HAP-1 (cell line): ENCODE results near the gene B9D2.

Experiments used
- DNase-seq, 2 experiments: peaks; one replicate each; pipeline ENCODE4 v3.0.0-alpha.2; 2016 to 2020; ENCODE audit warnings: low spot score in 2 of 2
- H3K27me3 ChIP-seq: fragments of 250-450 bp; sonication (Bioruptor Pico); 2 replicates; pipeline ENCODE4 v1.5.1; 2020; ENCODE audit warnings: low read depth, mild to moderate bottlenecking, moderate library complexity
- H3K36me3 ChIP-seq: fragments of 250-450 bp; sonication (Bioruptor Pico); replicated peaks from 2 replicates; pipeline ENCODE4 v1.5.1; 2020; ENCODE audit warnings: mild to moderate bottlenecking
- H3K4me1 ChIP-seq: fragments of 250-450 bp; sonication (Bioruptor Pico); 2 replicates; pipeline ENCODE4 v1.5.1; 2020; ENCODE audit warnings: mild to moderate bottlenecking
- H3K4me3 ChIP-seq: fragments of 250-450 bp; sonication (Bioruptor Pico); 2 replicates; pipeline ENCODE4 v1.5.1; 2020; ENCODE audit warnings: mild to moderate bottlenecking, moderate library complexity
- H3K9me3 ChIP-seq: fragments of 250-450 bp; sonication (Bioruptor Pico); 2 replicates; pipeline ENCODE4 v1.5.1; 2020; ENCODE audit warnings: mild to moderate bottlenecking, moderate library complexity
- in situ Hi-C: fragments of 300-500 bp; cut with MboI; formaldehyde crosslinking; loops from 3 replicates; pipeline ENCODE4 v1.14.3; 2020; ENCODE audit warnings: low sequenced_read_pairs, inconsistent platforms, mixed read lengths

B9D2 gene

DNA sequence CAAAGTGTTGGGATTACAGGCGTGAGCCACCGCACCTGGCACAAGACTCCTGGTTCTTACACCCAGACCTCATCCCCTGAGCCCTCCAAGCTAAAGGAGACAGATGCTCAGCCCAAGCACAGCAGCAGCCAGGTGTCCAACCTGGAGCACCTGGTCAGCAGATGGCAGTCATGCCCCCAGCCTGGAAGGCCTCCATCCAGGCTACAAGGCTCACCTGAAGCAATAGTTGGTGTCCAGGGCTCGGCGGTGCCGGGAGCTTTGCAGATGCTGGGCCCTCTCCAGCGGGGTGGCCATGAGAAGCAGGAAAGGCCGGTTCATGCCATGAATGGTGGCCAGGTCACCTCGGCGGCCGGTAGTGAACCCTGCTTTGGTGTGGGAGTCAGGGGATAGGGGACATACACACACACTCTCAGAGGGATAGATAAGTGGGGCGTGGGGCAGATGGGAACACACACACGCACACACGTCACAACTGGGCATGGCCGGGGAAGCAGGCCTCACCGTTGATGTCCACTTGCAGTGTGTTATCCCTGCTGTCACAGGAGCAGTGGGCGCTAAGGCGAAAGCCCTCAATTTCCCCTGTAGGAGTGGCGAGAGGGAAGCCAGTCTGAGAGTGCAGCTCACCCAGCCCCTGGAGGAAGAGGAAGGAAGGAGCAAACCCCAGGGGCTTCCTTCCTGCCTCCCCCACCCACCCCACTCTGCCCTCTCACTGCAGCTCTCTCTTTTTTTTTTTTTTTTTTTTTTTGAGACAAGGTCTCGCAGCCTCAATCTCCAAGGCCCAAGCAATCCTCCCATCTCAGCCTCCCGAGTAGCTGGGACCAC lies 22.1 kb downstream of the B9D2 start:
- Histone ChIP-seq H3K4me3 (no peak overlapping the region), H3K4me1 (no peaks in the 10 kb centered on the region), H3K36me3 (peaks cover 30% of the 10 kb centered on the region), H3K9me3 (no peaks in the 10 kb centered on the region), H3K27me3 (no peaks in the 10 kb centered on the region)
- DNase-seq: no peak
- in situ Hi-C loops: no loop called here

DNA sequence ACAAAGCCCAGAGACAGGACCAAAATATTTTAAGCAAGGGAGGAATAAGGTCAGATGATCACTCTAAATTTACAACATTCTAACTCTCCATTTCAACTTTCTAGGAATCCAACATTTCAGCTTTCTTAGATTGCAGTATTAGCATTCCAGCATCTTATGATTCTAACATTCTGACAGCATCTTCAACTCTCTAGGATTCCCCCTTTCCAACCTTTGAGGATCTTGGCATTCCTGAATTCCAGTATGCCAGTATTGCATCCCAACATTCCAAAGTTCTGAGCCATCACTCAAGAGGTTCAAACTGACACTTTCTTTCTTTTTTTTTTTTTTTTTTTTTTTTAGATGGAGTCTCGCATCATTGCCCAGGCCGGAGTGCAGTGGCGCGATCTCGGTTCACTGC lies 24.0 kb downstream of the B9D2 start:
- Histone ChIP-seq H3K36me3 (peaks cover 27% of the 10 kb centered on the region), H3K4me3 (no peak overlapping the region), H3K9me3 (no peaks in the 10 kb centered on the region), H3K27me3 (no peaks in the 10 kb centered on the region), H3K4me1 (no peaks in the 10 kb centered on the region)
- DNase-seq: no peak
- in situ Hi-C loops: no loop called here

DNA sequence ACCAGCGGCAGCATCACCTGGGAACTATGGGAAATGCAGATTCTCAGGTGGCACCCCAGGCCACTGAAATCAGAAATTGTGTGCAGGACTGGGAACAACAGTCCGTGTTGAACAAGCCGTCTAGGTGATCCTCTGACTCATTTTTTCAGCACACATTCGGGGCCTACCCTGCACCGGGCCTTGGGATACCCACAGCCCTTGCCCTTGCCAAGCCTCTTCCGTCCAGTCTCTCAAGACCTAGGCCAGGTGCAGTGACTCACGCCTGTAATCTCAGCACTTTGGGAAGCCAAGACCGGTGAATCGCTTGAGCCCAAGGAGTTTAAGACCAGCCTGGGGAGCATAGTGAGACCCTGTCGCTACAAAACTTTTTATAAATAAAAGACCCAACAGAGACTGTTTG lies 28.5 kb downstream of the B9D2 start:
- no peaks in the 10 kb centered on the region for H3K9me3 ChIP-seq
- H3K36me3 ChIP-seq: peaks cover 6% of the 10 kb centered on the region
- no peak for DNase-seq
- H3K27me3 ChIP-seq: no peaks in the 10 kb centered on the region
- H3K4me1 ChIP-seq: peaks cover 13% of the 10 kb centered on the region
- in situ Hi-C loops: no loop called here
- no peak overlapping the region for H3K4me3 ChIP-seq

DNA sequence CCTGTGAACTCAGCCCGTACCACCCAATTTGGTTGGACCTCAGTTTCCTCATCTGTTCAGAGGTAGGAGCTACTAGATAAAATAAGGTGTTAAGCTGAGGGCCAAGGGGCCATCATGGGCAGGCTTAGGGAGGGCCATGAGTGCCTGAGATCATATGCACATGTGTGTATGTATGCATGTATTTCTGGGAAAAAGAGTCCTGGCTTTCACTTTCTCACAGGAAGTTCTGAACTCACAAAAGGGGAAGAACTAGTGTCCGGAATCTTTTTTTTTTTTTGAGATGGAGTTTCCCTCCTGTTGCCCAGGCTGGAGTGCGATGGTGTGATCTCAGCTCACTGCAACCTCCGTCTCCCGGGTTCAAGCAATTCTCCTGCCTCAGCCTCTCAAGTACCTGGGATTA lies 29.2 kb downstream of the B9D2 start:
- H3K36me3 ChIP-seq: peaks cover 6% of the 10 kb centered on the region
- no peak overlapping the region for H3K4me3 ChIP-seq
- in situ Hi-C loops: no loop called here
- no peaks in the 10 kb centered on the region for H3K9me3 ChIP-seq
- no peak for DNase-seq
- H3K4me1 ChIP-seq: peaks cover 13% of the 10 kb centered on the region
- H3K27me3 ChIP-seq: no peaks in the 10 kb centered on the region

DNA sequence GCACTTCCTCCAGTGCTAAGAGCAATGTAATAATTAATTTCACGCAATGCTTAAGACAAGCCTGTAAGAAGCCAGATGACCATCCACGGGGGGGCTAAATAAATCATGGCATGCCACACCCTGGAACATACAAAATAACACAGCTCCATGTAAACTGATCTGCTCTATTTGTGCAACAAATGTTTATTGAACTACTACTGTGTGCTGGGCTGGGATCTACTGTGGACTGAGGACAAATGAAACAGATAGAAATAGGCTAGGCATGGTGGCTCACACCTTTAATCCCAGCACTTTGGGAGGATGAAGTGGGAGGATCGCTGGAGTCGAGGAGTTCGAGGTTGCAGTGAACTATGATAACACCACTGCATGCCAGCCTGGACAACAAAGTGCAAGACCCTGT lies 31.5 kb downstream of the B9D2 start:
- in situ Hi-C loops: no loop called here
- Histone ChIP-seq H3K4me1 (peaks cover 13% of the 10 kb centered on the region), H3K36me3 (peaks cover 6% of the 10 kb centered on the region), H3K4me3 (no peak overlapping the region), H3K9me3 (no peaks in the 10 kb centered on the region), H3K27me3 (no peaks in the 10 kb centered on the region)
- DNase-seq: no peak

DNA sequence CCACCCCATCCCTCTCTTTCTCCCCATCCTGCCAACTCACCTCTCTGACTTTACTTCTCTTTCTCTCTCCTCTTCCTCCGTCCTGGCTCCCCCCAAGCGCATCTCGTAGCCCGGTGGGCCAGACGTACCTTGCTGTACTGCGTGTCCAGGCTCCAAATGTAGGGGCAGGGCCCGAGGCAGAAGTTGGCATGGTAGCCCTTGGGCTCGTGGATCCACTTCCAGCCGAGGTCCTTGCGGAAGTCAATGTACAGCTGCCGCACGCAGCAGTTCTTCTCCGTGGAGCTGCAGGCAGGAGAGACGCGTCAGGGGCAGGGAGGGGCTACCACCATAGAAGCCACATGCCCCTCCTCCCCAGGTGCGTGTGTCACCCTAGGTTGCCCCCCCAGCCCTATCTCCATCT lies 31.9 kb downstream of the B9D2 start:
- in situ Hi-C loops: no loop called here
- peaks cover 6% of the 10 kb centered on the region for H3K36me3 ChIP-seq

DNA sequence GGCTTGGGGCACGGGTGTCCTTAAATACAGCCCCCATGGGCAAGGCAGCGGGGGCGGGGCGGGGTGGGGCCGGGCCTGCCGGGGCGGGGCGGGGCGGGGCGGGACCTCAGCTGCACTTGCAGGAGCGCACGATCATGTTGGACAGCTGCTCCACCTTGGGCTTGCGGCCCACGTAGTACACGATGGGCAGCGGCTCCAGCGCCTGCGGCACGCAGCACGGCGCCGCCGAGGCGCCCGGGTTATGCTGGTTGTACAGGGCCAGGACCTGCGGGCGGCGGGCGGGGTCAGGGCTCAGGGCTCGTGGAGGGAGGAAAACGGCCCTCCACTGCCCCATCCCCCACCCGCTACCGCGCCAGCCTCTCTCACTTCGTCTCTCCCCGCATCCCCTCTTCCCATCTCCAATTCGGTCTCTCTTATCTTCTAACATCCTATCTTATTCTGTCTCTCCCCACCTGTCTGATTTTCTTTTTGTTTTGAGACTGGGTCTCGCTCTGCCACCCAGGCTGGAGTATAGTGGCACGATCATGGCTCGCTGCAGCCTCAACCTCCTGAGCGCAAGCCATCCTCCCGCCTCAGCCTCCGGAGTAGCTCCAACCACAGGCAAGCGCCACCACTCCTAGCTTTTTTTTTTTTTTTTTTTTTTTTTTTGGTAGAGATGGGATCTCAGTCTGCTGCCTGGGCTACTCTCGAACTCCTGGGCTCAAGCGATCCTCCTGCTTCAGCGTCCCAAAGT lies 32.8 kb downstream of the B9D2 start:
- no peak for DNase-seq
- Histone ChIP-seq H3K4me1 (peaks cover 13% of the 10 kb centered on the region), H3K4me3 (no peak overlapping the region), H3K9me3 (no peaks in the 10 kb centered on the region), H3K36me3 (peaks cover 3% of the 10 kb centered on the region), H3K27me3 (no peaks in the 10 kb centered on the region)
- in situ Hi-C loops: no loop called here

More for the DNA sequence above, 31.9 kb downstream of the B9D2 start:
- Histone ChIP-seq H3K4me1 (peaks cover 13% of the 10 kb centered on the region), H3K27me3 (no peaks in the 10 kb centered on the region), H3K9me3 (no peaks in the 10 kb centered on the region), H3K4me3 (no peak overlapping the region)
- no peak for DNase-seq

DNA sequence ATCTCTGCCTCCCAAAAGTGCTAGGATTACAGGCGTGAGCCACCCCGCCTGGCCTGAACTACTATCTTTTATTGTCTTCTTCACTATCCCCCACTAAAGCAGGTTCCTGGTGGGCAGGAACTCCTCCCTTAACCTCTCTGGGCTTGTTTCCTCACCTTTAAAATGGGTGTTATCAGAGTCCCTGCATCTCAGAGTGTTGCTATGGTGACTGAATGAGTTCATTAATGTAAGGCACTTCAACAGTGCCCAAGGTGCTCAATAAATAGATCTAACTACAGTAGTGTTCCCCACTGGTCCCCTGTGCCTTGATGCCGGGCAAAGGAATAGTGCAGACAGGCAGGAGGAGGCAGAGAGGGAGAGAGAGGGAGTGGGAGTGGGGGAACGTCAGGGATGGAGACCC lies 33.5 kb downstream of the B9D2 start:
- in situ Hi-C loops: no loop called here
- Histone ChIP-seq H3K4me3 (no peak overlapping the region), H3K9me3 (no peaks in the 10 kb centered on the region), H3K27me3 (no peaks in the 10 kb centered on the region), H3K36me3 (peaks cover 3% of the 10 kb centered on the region), H3K4me1 (peaks cover 13% of the 10 kb centered on the region)
- DNase-seq: no peak

DNA sequence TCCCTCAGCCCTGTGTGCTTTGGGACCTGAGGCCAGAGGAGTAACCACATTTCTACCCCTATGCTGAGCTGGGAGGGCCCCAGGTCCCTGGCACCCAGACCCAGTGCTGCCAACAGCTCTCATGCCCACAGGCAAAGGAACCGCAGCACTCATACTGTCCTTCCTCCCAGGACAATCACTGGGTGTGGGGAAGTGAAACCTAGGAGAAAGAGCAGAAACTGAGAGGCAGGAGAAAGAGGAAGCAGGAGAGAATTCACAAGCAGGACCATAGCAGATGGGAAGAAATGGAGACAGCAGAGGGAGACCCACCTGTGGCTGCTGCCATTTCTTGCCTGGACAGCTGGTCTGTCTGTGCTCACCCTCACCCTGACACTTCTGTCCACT lies 35.1 kb downstream of the B9D2 start:
- no peaks in the 10 kb centered on the region for H3K9me3 ChIP-seq
- H3K4me1 ChIP-seq: peaks cover 4% of the 10 kb centered on the region
- no peak for DNase-seq

DNA sequence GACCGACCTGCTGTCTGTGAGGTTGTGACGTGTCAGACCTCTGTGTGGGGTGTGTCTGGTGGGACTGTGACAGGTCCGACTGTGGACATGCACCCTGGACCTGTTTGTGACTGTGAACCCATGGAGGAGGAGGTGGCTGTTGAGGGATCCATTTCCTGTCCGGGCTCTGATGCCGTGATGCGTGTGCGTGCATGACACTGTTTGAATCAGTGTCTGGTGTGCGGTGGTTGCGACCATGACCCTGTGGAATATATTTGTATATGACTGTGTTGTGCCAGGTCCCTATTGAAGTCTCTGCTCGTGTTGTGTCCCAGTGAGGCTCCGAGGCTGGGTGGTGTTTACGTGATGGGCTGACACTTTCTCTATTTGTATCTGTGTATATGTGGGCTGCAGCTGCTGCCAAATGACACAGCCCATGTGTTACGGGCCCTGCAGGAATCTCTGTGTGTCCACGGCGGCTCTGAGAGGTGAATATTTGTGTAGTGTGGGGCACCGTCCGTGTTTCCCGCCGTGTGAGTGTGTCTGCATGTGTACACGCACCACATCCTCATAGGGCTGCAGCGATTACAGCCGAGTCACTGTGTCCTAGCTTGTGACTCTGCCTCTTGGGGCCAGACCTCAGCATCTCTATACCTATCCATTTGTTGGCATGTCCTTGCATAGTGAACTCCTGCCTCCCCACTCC lies 35.6 kb downstream of the B9D2 start:
- in situ Hi-C loops: no loop called here
- Histone ChIP-seq H3K4me1 (no peaks in the 10 kb centered on the region), H3K4me3 (no peak overlapping the region)

More for the DNA sequence above, 35.1 kb downstream of the B9D2 start:
- Histone ChIP-seq H3K36me3 (peaks cover 8% of the 10 kb centered on the region), H3K4me3 (no peak overlapping the region), H3K27me3 (no peaks in the 10 kb centered on the region)
- in situ Hi-C loops: no loop called here

DNA sequence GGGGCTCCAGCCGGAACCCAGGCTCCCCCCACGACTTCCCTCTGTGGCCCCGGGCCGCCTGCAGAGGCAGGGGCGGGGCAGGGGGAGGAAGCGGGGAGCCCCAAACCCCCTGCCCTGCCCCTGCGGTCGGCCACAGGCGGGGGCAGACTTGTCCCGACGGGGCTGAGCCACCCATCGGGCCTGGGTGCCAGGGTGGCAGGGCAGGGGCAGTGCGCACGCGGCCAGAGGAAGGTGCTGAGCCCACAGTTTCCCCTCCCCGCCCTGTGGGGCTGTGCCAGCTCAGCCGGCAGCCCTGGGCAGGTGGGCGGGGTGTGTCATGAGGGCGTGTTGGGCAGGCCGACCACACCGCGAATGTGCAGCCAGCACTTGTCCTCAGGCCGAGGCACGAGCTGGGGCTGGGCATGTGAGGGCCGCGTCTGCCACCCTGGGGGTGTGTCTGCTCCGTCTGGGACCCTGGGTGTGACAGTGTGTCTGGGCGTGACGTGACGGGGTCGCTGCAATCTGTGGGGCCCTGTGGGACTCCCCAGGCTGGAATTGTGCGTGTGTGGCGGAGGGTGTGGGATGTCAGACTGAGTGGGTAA lies 36.3 kb downstream of the B9D2 start:
- DNase-seq: no peak
- Histone ChIP-seq H3K27me3 (no peaks in the 10 kb centered on the region), H3K9me3 (no peaks in the 10 kb centered on the region), H3K36me3 (peaks cover 18% of the 10 kb centered on the region), H3K4me1 (no peaks in the 10 kb centered on the region), H3K4me3 (no peak overlapping the region)
- in situ Hi-C loops: no loop called here

More for the DNA sequence above, 35.6 kb downstream of the B9D2 start:
- H3K36me3 ChIP-seq: peaks cover 12% of the 10 kb centered on the region
- no peaks in the 10 kb centered on the region for H3K9me3 ChIP-seq
- DNase-seq: no peak
- no peaks in the 10 kb centered on the region for H3K27me3 ChIP-seq

DNA sequence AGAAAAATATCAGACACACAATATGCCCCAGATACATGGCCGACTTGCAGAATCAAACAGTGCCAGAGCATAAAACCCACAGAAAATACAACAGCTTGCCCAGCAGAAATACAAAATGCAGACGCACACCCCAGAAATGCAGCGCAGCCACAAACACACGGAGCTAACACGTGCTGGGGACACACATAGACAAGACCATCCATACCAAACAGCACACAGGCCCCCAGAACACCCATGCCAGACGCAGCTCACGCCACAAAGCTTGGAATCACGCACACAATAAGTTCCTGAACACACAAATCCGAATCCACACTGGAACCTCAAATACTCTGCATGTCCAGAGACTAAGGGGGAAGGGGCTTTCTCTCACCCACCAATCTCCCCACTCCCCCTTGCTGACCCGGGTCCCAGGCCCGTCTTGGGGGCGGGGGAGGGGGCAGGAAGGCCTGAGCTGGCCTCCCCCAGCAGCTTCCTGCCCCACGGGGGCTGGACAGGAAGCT lies 36.8 kb downstream of the B9D2 start:
- H3K4me3 ChIP-seq: no peak overlapping the region
- H3K4me1 ChIP-seq: no peaks in the 10 kb centered on the region
- H3K27me3 ChIP-seq: no peaks in the 10 kb centered on the region
- no peak for DNase-seq
- peaks cover 24% of the 10 kb centered on the region for H3K36me3 ChIP-seq
- no peaks in the 10 kb centered on the region for H3K9me3 ChIP-seq
- in situ Hi-C loops: no loop called here

DNA sequence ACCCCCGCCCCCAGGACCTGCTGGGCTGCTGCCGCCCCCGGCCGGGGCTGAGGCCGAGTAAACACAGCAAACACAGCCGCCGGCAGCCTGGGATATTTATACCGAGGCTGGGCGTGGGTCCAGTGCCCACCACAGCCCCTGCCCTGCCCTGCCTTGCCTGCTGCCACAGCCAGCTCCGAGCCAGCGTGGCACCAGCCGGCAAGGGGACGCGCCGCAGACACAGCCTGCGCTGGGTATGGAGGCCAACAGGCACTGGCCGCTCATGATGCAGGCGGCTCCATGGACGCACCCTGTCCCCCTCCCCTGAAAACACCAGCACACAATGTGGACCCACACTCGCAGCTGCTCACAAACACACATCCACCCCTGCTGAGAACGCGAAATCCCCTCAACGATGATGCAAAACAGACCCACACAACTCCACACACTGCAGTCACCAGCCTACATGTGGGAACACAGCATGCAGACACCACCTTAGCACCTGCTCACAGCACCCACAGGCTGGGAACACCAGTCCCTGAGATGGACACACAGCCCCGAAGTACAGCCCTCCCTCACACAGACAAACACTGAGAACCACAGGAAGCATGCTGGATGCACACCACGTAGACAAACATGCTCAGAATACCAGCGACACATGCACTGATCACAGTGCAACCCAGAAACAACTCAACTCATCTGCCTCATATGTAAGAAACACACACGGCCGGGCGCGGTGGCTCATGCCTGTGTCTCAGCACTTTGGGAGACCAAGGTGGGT lies 37.8 kb downstream of the B9D2 start:
- no peak overlapping the region for H3K4me3 ChIP-seq
- H3K4me1 ChIP-seq: no peaks in the 10 kb centered on the region
- in situ Hi-C loops: no loop called here
- H3K27me3 ChIP-seq: no peaks in the 10 kb centered on the region
- H3K36me3 ChIP-seq: peaks cover 27% of the 10 kb centered on the region
- DNase-seq: no peak
- no peaks in the 10 kb centered on the region for H3K9me3 ChIP-seq
